Stimulated activated CD8-positive, alpha-beta memory T cell treated with anti-CD3 and anti-CD28 coated beads, Interleukin-7, amount 100 ng/mL, for 4 hours (primary cell): ENCODE data around the gene MRPS11.
"Not testable (repeated sequence)": the region's sequence is repeated elsewhere in the genome, so short reads cannot be mapped to it uniquely, and the experiment has no call there.

Experiments
- DNase-seq, 2 donors: peaks; one replicate each; pipeline ENCODE4 v3.0.0-alpha.2; 2020; ENCODE audit warnings: low read depth in 2 of 2

Gene MRPS11

DNA sequence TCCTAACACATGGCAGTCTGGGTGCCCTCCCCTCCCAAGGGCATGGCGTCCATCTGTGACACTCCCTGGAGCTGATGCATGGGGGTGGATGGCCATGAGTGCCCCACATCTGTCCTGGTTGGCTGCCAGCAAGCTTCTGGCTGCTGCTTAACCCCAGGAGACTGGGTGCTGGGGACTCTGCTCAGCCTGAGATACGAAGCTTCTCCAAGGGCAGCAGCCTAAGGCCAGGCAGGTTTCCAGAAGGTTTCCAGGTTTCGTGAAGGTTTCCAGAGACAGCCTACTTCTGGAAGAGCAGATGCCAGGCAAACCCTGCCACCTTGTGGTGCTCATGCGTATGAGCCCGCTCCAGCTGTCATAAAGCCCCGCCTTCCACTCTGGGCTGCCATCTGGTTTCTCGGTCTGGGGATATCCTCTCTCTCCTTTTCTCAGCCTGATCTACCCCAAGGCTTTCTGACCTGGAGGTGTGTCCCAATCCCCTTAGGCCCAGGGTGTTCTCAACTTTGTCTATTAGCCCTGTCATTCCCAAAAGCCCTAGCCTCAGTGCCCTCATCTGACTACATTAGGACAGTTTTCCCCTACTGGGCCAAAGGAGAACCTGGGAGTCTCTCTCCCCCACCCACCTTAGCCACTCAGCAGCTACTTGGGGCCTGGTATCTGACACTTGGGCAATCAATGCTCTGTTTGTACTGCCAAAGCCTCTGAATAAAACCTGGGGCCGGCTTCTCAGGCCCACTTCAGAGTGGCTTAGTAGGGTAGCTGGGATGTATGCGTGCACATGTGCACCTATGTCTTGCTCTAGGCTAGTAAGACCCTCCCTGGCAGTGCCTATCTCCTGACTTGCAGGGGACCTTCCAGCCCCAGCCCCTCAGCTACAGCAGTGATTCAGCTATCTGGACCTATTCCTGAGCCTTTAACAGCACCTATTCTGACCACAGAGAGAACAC lies 12.4 kb upstream of the MRPS11 start:
- no peak for DNase-seq

DNA sequence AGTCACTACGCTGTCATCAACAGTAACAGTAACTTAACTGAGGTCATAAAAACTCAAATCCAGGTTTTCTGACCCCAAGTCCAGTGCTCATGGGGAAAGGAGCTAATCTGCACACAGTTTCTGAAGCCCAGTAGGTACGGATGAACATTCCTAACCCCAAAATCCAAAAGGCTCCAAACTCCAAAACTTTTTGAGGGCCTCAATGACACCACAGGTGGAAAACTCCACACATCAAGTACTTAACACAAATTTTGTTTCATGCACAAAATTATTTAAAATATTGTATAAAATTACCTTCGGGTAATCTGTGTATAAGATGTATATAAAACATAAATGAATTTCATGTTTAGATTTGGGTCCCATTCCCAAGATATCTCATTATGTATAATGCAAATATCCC lies 10.8 kb upstream of the MRPS11 start:
- no peak for DNase-seq

DNA sequence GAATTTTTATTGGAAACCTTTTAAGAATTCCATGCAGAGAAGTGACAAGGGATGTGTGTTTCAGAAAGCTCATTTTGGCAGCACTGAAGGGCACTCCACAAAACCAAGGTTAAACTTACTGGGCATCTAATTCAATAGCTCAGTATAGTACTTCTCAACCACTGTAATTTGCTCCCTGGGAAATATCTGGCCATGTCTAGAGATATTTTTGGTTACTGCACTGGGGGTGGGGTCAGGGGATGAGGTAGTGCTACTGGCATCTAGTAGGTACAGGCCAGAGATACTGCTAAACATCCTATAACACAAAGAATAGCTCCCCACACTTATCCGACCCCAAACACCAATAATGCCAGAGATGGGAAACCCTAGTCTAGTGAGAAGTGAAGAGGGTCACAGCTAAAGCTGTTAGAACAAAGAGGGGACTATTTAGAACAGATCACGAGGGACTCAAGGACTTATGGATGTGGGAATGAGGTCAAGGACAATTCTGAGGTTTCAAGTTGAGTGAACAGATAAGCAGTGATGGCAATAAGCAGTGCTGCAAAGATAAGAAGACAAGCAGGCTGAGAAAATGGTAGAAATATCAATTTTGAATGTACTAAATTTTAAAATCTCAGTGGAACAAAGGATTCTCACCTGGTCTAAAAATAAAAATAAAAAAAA lies 3.5 kb upstream of the MRPS11 start:
- no peak for DNase-seq

DNA sequence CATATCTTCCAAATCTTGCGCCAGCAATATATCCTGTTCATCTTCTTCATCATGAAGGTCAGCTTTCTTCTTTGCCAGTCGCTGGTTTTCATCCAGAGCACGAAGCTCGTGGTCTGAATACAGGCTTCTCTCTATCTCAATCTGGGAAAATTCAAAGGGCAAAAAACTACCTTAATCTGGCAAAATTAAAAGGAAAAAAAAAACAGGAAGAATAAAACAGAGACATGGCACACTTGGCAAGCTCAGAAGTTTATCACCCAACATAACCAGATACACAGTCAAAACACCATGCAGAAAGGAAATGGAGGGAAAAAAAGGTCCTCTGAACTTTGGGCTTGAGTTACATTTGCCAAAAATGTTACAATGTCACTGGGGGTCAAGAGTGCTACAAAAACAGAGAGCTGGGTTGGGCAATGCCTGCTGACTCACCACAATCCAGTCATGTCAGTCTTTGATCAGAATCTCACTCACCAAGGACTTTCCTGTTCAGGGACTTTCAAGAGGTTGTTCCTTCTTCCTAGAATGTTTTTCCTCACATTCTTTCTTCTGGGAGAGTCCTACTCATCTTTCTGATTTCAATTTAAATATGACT lies 1.8 kb upstream of the MRPS11 start:
- no peak for DNase-seq

DNA sequence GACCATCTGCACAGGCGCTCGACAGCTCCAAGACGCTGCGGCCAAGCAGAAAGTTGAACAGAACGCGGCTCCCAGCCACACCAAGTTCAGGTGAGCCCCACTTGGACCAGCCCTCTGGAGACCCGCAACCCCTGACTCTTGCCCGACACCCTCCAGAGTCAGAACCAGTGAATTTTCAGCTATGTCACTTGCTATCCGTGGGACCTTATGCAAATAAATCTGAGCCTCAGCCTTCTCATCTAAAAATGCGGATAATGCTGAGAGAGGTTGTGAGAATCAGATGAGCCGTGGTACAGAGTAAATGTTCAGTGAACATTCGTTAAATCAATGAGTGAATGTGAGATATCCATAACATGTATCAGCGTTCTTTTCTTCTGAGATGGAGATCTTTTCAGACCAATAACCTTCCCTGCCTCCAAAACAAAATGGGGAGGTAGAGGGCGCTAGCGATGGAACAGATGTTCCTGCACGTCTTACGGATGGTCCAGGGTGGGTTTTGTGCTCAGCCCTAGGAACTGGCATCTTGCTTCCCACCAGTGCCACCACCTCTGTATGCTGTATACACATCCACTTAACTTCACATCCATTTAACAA lies 524 bp downstream of the MRPS11 start:
- DNase-seq = no peak

DNA sequence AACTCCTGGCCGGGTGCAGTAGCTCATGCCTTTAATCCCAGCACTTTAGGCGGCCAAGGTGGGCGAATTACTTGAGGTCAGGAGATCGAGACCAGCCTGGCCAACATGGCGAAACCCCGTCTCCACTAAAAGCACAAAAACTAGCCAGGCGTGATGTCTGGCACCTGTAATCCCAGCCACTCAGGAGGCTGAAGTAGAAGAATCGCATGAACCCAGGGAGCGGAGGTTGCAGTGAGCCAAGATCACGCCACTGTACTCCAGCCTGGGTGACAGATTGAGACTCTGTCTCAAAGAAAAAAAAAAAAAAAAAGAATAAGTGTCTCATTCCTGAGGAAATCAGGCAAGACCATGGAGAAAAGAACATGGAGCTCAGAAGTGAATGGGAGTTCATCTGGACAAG lies 1.2 kb downstream of the MRPS11 start:
- not testable (repeated sequence) for DNase-seq

DNA sequence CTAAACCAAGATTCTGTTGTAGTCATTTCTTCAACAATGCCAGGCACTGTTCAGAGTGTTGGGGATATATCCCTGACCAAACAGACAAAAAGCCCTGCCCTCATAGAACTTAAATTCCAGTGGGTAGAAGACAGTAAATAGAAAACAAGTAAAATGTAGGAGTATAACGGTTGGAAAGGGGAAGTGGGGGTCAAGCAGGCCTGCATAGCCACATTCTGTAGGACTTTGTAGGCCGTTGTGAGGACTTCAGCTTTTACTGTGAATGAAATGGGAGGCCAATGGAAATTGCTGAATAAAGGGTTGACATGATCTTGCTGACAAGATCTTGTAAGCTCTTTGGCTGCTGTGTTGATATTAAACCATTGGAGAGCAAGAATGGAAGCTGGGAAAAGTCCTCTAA lies 1.8 kb downstream of the MRPS11 start:
- DNase-seq = no peak

DNA sequence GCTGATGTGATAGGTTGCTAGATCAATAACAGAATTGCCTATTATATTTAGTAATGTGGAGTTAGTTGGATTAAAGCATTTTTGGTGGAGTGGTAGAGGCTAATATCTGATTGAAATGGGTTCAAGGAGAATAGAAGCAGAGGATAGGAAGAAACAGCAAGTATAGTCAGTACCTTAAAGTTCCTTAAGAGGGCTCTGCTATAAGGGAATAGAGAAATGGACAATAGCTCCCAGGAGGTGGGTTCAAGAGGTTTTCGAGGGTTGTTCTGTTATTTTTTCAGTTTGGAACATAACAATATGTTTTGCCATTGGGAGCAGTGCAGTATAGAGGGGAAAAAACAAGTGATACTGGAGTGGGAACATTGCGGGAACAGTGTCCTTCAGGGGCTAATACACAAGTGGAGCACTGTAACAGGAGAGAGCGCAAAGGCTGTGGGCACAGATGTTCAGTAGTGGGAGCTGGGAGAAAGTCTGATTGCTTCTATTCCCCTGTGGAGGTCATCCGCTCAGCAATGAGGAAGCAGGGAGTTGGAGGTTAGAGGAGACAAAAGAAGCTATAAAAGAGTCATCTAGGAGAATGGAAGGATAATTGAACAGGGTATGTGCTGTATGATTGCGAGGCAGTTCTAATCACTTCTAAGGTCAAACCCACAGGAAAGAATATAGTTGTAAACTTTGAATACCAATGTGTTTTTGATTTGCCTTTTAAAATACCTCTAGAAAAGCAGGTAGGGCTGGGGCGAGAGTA lies 3.3 kb downstream of the MRPS11 start:
- no peak for DNase-seq

DNA sequence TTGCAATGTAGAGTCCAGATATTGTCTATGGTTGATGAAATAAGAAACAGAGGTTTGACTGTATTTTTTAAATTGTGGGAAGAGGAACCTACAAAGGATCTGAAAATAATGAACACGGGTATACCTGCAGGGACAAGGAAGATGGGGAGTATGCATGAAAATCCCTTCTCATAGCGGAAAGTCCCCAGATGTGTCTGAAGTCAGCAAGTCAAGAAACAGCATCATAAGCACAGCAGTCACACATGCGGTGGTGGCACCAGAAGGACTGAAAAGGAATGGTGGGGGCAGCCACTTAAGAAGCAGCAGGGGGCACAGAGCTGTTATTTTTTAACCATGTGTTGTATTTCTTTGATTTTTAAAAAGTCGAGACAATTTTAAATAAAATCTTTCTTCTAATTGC lies 4.7 kb downstream of the MRPS11 start:
- DNase-seq = no peak

DNA sequence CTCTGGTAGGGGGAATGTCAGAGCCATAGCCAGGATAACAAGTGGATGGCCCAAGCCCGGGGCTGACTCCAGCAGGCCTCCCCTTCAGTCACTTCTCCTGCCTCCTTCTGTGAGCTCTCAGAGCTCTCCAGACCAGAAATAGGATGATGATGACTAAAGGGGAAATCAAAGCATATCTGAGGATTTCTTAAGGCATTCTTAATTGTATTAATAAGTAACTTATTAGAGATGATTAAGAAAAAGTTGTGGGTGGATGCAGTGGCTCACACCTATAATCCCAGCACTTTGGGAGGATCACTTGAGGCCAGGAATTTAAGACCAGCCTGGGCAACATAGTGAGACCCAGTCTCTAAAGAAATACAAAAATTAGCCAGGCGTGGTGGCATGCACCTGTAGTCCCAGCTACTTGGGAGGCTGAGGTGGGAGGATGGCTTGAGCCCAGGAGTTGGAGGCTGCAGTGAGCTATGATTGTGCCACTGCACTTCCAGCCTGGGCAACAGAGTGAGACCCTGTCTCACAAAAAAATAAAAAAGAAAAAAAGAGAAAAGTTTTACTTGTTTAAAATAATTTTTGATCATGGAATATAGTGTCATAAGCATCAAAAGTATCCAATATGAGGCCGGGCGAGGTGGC lies 6.3 kb downstream of the MRPS11 start:
- not testable (repeated sequence) for DNase-seq

DNA sequence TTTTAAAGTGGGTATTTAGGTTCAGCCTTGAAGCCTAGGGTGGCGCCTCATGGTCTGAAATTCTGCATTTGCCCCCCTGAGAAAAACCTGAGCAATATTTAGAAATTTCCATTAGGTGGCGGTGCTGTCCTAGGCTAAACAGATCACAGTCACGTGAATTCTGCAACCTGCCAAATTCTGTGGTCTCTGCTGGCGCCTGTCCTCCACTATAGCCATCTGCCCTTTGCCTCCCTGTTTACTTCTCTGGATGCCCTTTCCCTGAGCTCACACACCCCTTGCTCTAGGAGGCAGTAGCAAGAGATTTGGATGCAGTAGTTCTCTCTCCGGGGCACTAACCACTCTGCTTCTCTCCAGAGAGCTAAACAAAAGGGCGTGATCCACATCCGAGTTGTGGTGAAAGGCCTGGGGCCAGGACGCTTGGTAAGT lies 9.1 kb downstream of the MRPS11 start:
- no peak for DNase-seq

DNA sequence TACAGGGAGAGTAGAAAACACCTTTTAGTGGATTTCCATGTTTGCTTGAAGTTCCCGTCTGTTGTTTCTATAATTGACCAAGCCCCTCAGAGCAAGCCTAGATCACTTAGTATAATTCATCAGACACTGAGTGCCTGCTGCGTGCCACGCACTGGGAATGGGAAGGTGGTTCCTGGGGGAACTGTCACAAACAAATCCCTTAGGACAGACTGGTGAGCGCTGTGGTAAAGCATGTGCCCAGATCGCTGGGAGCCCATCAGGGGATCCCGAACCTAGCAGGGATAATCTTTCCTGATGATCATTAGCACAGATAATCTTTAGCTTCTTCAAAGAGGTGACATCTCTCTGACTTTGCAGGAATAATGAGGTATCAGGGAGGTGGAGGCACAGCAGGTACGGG lies 9.6 kb downstream of the MRPS11 start:
- no peak for DNase-seq

DNA sequence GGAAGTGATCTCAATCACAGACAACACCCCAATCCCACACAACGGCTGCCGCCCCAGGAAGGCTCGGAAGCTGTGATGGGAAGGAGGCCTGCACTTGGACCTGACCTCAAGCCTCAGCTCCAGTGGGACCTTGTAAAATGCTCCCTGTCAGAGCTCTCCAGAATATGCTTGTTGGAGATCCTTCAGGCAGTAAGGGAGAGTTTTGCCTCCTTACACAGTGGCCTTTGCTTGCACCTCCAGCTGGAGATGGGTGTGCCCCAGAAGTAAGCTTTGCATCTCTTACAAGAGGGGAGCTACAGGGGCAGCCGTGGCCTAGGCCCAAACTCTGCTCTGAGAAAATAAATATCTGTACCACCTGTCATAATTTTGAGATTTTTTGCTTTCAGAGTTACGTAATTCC lies 10.4 kb downstream of the MRPS11 start:
- no peak for DNase-seq

DNA sequence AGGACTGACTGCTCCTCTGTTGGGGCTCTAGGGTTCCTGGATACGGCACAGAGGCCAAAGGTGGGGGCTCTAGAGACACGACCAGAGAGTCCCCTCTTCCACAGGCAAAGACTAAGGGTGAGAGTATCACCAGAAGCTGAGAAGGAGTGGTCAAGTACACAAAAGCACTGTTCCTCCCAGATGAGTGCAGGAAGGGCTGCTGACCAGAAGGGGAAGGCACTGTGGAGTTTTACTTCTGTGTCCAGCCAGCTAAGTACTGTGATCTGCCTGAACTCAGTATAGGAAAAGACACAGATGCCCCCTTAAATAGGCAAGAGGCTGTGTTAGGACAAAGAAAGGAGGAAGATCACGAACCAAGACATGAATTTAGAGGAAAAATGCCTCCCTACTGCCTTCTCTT lies 11.7 kb downstream of the MRPS11 start:
- DNase-seq = no peak

DNA sequence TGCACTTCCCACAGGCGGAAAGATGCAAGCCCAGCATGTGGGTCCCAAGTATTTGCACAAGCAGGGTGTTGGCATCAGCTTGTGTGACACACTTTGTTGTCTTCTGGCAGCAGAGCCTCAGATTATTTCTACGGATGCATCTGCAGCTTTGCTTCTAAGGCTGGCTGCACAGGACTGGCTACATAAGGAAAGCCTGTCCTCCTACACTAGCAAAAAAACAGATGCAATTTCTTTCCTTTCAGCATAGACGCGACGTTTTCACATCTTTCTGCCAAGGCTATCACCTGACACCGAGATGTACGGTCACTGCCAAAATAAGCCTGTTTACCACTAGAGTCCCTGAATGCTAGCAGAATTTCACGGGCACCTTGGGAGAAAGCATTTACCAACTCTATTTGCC lies 13.5 kb downstream of the MRPS11 start:
- DNase-seq = no peak

DNA sequence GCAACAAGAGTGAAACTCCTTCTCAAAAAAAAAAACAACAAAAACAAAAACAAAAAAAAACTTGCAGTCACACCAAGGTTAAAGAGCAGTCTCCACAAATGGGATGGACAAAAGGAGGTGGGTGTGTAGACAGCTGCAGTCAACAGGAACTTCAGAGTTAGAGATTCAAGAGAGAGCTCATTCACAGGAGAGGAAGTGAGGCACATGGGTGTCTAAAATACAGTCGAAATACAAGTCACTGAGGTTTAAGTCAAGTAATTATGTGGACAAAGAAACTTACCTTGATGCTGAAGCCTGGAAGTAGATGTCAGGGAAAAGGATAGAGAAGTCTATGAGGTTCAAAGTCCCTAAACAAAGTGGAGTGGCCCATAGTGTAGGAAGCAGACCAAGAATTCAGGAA lies 14.8 kb downstream of the MRPS11 start:
- no peak for DNase-seq

DNA sequence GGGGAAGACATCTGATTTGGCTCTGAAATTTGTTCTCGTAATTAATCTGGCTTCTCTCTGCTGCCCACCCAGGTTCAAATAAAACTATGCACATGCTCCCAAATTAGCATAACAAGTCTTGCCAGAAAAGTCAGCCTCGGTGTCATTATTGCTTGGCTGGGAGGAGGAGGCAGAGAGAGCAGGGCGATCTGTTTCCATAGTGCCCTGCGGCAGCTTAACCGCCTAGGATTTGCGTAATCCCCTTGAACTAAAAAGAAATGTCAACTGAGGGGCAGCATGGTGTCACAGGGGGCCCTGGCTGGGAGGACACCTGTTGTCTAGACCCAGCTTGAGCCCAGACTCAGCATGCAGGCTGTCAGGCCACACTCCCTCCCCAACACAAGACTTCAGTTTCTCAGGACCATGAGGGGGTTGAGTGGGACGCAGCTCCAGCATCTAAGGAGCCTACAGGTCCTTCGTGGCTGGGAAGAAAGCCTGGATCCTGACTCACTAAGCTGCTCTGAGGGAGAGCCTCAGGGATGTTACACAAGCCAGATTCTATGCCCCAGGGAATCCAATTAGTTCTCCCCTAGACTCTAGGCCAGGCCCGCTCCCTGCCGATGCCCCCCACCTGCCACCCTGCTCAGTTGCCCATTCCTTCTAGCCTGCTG lies 17.3 kb downstream of the MRPS11 start:
- DNase-seq = no peak

DNA sequence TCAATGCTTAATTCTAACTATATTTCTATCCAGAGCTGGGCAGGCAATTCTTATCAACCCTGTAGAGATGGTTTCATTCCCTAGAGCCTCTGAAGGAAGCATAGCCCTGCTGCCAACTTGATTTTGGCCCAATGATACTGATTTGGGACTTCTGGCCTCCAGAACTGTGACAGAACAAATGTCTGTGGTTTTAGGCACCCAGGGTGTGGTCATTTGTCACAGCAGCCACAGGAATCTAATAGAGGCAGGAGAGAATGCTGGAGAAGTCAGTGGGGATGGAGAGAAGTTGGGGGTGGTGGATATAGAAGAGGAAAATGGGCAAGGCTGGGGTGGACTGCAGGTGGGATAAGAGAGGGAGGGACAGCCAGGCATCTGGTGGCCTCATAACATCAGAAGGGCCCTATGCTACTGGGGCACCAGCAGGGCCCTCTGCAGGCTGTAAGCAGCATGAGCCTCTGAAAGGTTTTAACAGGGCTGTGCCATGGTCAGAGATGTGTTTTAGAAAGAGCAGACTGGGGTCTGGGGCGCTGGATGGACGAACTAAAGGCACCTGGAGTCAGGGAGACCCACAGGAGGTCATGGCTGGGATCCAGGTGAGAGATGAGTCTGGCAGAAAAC lies 19.8 kb downstream of the MRPS11 start:
- DNase-seq = no peak

DNA sequence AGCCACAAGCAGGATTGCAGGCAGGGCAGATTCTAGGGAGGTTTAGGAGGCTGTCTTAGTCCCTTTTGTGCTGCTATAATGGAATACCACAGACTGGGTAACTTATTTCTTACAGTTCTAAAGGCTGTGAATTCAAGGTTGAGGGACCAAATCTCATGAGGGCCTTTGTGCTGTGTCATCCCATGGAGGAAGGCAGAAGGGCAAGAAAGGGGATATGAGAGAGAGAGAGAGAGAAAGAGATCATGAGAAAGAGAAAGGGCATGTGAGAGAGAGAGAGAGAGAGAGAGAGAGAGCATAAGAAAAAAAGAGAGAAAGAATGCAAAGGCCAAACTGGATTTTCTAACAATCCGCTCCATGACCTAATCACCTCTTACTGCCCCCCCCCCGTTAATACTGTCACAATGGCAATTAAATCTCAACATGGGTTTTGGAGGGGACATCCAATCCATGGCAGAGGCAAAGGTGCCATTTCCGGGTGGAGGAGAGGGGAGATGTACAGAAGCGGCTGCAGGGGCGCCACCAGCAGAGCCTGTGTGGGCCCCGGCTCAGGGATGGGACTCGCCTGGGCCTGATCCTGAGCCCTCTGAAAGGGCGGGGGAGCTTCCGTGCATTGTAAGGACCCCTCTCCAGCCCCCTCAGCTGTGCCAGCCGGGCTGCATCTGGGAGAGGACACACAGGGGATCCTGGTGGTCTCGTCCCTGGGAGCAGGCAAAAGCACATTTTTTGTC lies 20.5 kb downstream of the MRPS11 start:
- DNase-seq = no peak

DNA sequence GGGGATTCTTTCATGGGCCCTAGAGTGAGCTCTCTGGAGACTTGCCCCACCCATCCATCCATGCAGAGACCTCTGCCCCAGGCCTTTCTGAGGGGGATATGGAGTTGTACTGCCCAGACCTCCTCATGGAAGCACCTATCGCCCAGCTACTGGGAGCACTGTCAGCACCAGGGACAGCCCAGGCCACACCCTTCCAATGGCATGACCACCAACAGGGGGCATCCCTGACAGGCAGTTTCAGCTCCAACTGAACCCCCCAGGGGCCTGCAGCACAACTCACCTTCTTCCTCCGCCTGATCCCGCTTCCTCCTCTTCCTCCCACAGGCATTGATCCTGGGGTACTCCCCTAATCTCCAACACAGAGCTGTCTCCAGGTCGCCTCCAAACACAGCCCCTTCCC lies 21.8 kb downstream of the MRPS11 start:
- no peak for DNase-seq
